Cardiac fibroblast (primary cell): Measurements from ENCODE around the gene FAM124A.

Experiments used
- DNase-seq, 2 donors: peaks; one replicate each; pipeline versions ENCODE4 v3.0.0 to v3.0.0-alpha.2; 2010; ENCODE audit warnings: low read depth in 2 of 2
- H3K4me3 ChIP-seq, 2 donors: replicated peaks in 1 of 2; 1 replicate in 1 of 2; 2 replicates in 1 of 2; pipeline ENCODE4 v1.5.1; 2011; ENCODE audit warnings: low read depth in 2 of 2, low read length in 2 of 2, mild to moderate bottlenecking in 2 of 2, moderate library complexity in 1 of 2
- CTCF ChIP-seq: IDR thresholded peaks from one replicate; pipeline ENCODE4 v1.5.1; 2011; ENCODE audit warnings: low read depth, mild to moderate bottlenecking, low read length, inconsistent platforms

Gene FAM124A

DNA sequence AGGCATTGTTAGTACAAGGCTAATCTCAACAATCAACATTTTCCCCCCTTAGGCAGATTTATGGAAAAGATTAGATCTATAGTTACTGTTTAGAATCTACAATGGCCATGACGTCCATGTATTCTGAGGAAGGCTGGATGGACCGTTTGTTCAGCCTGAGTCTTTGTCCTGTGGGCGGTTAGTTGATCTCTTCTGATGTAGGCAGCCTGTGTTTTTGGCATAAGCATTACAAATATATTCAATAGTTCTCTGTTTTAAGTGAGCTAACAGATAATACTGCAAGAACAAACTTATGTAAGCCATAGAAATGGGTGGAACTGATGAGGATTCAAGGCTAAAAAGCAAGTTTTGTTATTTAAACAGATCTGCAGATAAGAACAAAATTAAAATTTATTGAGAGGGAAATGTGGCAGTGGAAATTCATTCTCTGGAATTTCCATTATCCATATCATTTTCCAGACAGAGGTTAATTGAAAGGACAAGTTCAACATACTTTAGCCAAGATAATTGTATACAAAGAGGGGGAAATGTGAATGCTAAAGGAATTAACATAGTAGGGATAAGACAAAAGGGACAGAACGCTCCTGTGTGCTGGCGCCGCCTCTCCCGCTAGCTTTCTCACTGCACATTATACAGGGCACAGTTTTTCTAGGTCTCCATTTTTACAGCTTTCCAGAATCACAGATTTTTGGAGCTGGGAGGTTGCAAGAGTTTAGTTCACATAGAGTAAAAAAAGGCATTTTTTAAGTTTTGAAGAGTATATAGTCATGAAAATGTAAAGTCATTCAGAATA lies 48.6 kb downstream of the FAM124A start:
- H3K4me3 ChIP-seq, result no peak overlapping the region
- TF ChIP-seq CTCF, result no peak
- no peak for DNase-seq

DNA sequence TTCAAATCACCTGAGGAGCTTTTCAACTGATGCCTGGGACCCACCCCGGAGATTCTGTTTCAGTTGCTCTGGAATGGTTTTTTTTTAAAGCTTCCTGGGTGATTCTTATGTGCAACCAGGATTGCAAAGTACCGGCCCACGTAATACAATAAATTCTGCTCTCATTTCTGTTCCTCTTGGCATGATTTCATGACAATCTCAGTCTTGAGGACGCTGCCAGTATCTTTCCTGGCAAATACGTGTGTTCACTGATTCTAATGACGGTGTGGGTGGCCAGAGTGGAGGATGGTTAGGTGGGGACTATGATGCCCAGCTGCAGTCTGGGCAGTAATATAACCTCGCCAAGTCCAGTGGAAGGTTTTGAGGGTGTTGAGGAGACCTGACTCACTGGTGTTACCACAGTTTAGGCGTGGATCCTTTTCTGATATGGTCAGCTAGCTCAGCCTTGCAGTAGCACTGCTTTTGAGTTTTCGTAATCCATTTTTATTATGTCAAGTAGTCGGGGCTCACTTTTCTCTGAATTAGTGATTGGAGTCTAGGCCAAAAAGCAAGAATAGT lies 49.4 kb downstream of the FAM124A start:
- H3K4me3 ChIP-seq, result no peak overlapping the region
- peak; percentile 4 to 17 for DNase-seq
- no peak for TF ChIP-seq CTCF

GRCh38 chr13:51275101-51275500 lies 52.9 kb downstream of the FAM124A start:
- TF ChIP-seq CTCF, result no peak
- no peak overlapping the region for H3K4me3 ChIP-seq
- DNase-seq, result no peak

DNA sequence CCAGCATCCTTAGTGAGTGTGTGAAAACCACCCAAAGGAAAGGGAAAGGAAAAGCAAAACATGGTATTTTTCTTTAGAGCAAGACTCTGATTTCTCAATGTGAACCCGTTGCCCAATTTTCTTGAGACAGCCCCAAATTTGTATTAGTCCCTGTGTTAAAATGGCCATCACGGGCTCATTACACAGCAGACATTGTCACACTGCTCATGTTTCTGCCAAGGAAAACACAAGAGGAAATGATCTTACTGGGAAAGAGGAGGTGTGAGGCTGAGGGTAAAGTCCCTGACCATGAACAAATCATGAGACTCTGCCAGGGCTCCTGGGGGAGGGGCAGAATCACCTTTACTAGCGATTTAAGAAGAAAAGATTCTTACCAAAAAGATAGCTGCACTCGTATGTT lies 54.4 kb downstream of the FAM124A start:
- peak; percentile 19 to 43 for DNase-seq
- TF ChIP-seq CTCF, result no peak
- no peak overlapping the region for H3K4me3 ChIP-seq

DNA sequence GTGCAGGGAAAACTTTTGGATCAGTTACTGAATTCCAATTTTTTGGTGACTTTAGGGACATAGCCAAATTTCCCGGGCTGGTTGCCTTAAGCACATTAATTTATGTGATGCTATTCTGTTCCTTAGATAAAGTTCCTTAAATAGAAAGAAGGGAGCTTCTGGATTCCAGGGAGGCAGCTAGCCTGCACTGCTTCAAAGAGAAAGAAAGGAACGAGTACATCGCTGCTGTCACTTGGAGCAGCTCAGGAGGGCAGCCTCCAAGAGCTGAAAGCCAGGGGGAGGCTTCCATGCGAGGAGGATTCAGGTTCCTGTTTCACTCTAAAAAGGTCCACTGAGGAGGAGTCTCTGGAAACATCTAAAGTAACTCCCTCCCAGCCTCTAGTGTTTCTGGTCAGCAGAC lies 55.7 kb downstream of the FAM124A start:
- no peak for TF ChIP-seq CTCF
- no peak for DNase-seq
- H3K4me3 ChIP-seq, result no peak overlapping the region

GRCh38 chr13:51278426-51279130 lies 56.4 kb downstream of the FAM124A start:
- no peak for DNase-seq
- no peak for TF ChIP-seq CTCF
- no peak overlapping the region for H3K4me3 ChIP-seq
